HG03095 (cell line): ENCODE measurements around the gene IGSF1.
"Not testable (repeated sequence)": the region's sequence is repeated elsewhere in the genome, so short reads cannot be mapped to it uniquely, and the experiment has no call there.

ENCODE experiments used
- ATAC-seq: cut with Tn5 transposase; IDR thresholded peaks from one replicate; pipeline ENCODE4 v1.9.1; 2021; ENCODE audit warnings: moderate library complexity; ENCODE audit not compliant: unreplicated experiment

The IGSF1 gene

GRCh38 chrX:131273011-131273410 is 16.1 kb downstream of the IGSF1 start:
- no peak for ATAC-seq

GRCh38 chrX:131271826-131272225 is 17.3 kb downstream of the IGSF1 start:
- ATAC-seq, result no peak

GRCh38 chrX:131271274-131271673 is 17.8 kb downstream of the IGSF1 start:
- ATAC-seq, result no peak

- no peak for ATAC-seq
Observed at GRCh38 chrX:131270080-131270479, 19.0 kb downstream of the IGSF1 start.

GRCh38 chrX:131264665-131265064 is 24.4 kb downstream of the IGSF1 start:
- ATAC-seq, result no peak

GRCh38 chrX:131264053-131264452 is 25.1 kb downstream of the IGSF1 start:
- no peak for ATAC-seq

GRCh38 chrX:131262738-131263679 is 26.1 kb downstream of the IGSF1 start:
- ATAC-seq, result no peak

- no peak for ATAC-seq
Observed at GRCh38 chrX:131262200-131262599, 26.9 kb downstream of the IGSF1 start.

- no peak for ATAC-seq
Observed at GRCh38 chrX:131257367-131257766, 31.7 kb downstream of the IGSF1 start.

GRCh38 chrX:131250984-131251738 is 37.9 kb downstream of the IGSF1 start:
- ATAC-seq, result not testable (repeated sequence)

GRCh38 chrX:131239057-131239456 is 50.0 kb downstream of the IGSF1 start:
- ATAC-seq, result no peak

- ATAC-seq, result no peak
Observed at GRCh38 chrX:131237363-131237762, 51.7 kb downstream of the IGSF1 start.

- no peak for ATAC-seq
Observed at GRCh38 chrX:131235768-131236545, 53.1 kb downstream of the IGSF1 start.

- ATAC-seq, result no peak
Observed at GRCh38 chrX:131227608-131228007, 61.5 kb downstream of the IGSF1 start.

GRCh38 chrX:131226591-131226990 is 62.5 kb downstream of the IGSF1 start:
- no peak for ATAC-seq

- ATAC-seq, result no peak
Observed at GRCh38 chrX:131225078-131225477, 64.0 kb downstream of the IGSF1 start.
